Uterus (tissue), 2 donors: ENCODE measurements around the gene SAMD4A.

Experiments
- CTCF ChIP-seq, 4 experiments: fragments of 200-600 bp in 2 of 4; fragments of 450-650 bp in 2 of 4; sonication (generic) in 2 of 4; IDR thresholded peaks; one replicate each; pipeline ENCODE4 v1.5.1; 2016 to 2019; ENCODE audit warnings: antibody characterized with exemption in 4 of 4, mild to moderate bottlenecking in 2 of 4, moderate library complexity in 1 of 4
- POLR2A ChIP-seq, 2 donors: fragments of 450-650 bp; IDR thresholded peaks; one replicate each; pipeline ENCODE4 v1.6.1; 2016; ENCODE audit warnings: antibody characterized with exemption in 2 of 2, mild to moderate bottlenecking in 1 of 2, moderate library complexity in 1 of 2

- TF ChIP-seq CTCF (IDR thresholded peaks at IDR 0.05) (no peak), POLR2A (IDR thresholded peaks at IDR 0.05) (no peak)
Observed at GRCh38 chr14:54584097-54584496, 17.2 kb downstream of the SAMD4A start.
